Measurements from ENCODE around the gene ASB13. TPM values are rescaled to one million over a fixed set of nuclear protein-coding genes. Genes with fewer than 3 reads are reported as not detected.

The ASB13 gene
- total RNA-seq, 1 donor, result 3.1 TPM

DNA sequence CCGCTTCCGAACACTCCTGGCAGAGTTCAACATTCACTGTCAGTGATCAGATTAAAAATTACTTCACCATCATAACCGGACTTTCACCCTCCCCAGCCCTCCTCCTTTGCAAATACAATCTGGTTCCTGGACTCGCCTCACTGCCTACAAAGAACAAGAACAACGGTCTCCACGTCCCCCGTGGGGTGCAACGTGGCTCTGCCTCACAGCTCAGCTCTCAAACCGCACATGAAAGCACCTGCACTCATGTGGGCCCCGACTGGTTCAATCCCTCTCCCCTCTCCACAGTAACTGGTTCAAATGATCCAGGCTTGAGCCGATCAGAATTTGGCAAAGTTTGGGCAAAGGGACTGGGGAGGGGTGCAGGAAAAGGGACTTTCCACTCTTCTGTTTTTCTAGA lies 21.0 kb downstream of the ASB13 start:
- Histone ChIP-seq H3K4me1 (ENCODE audit: insufficient read depth, low read length) (peaks cover 3% of the 10 kb centered on the region), H3K4me3 (ENCODE audit: low read length) (no peak overlapping the region), H3K27me3 (ENCODE audit: insufficient read depth, low read length) (no peaks in the 10 kb centered on the region), H3K9me3 (ENCODE audit: low read depth, low read length) (no peaks in the 10 kb centered on the region)

DNA sequence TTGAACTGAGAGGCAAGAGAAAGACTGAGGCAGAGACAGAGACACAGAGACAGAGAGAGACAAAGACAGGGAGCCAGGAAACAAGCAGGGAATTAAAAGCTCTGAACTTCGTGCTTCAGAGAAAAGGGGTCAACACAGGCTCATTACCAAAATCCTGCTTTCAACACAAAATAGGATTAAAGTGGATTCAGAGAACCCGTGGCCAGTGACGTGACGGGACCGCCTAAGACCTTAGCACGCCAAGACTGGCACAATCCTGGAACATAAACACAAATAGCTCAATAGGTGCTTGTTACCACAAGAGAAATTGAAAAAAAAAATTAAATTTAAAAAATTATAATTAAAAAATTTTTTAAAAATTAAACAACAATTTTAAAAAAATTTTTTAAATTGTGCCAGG lies 21.5 kb downstream of the ASB13 start:
- peaks cover 3% of the 10 kb centered on the region for H3K4me1 ChIP-seq (ENCODE audit: insufficient read depth, low read length)
- no peaks in the 10 kb centered on the region for H3K9me3 ChIP-seq (ENCODE audit: low read depth, low read length)
- H3K4me3 ChIP-seq (ENCODE audit: low read length), result no peak overlapping the region
- H3K27me3 ChIP-seq (ENCODE audit: insufficient read depth, low read length), result no peaks in the 10 kb centered on the region

DNA sequence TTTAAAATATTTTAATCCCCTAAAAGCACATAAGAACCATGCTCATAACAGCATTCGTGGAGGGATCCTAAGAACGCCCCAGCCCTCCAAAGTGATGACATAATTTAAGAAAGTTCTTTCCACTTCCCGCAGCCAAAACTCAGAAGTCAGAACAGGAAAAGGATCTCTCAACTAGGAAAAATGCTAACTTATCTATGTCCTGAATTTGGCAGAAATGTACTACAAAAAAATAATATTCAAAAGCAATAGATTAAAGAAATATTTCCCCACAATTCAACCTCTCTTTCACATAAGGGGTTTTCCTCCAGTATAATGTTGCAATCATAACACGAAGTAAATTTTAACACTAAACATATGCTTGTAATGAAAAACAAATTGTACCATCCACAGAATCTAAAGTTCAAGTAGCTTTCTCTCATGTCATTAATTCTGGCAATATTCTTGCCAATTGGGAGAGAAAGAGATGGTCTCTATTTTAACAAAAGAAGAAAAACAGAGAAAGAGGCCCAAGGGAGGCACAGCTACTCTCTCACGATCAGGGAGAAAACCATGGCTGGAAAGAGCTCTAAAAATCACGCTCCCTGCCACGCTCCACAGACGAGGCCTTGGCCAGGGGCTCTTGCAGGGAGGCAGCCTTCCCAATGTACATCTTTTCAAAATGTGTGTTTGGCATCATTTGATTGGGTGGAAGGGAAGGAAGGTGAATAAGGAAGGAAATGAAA lies 22.9 kb downstream of the ASB13 start:
- H3K27me3 ChIP-seq (ENCODE audit: insufficient read depth, low read length), result no peaks in the 10 kb centered on the region
- H3K9me3 ChIP-seq (ENCODE audit: low read depth, low read length), result no peaks in the 10 kb centered on the region
- H3K4me1 ChIP-seq (ENCODE audit: insufficient read depth, low read length), result peaks cover 3% of the 10 kb centered on the region
- H3K4me3 ChIP-seq (ENCODE audit: low read length), result no peak overlapping the region

DNA sequence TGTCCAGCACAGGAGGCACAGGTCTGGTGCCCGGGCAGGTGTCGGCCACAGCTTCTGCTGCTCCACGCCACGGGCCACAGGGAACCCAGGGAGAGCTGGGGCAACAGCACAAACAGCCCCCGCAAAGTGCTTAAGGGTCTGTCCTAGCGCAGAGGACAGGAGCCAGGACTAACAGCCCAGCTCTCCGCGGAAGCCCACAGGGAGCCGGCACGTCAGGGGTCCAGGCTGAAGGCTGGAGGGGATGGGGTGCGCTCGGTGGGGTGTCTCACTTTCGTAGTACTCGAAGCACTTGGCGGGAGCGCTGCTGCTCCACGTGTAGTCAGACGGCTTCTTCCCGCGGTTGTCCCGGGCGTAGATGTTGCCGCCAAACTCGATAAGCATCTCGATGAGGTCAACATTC lies 24.9 kb downstream of the ASB13 start:
- Histone ChIP-seq H3K9me3 (ENCODE audit: low read depth, low read length) (no peaks in the 10 kb centered on the region), H3K27me3 (ENCODE audit: insufficient read depth, low read length) (no peaks in the 10 kb centered on the region), H3K4me1 (ENCODE audit: insufficient read depth, low read length) (peaks cover 3% of the 10 kb centered on the region), H3K4me3 (ENCODE audit: low read length) (no peak overlapping the region)

DNA sequence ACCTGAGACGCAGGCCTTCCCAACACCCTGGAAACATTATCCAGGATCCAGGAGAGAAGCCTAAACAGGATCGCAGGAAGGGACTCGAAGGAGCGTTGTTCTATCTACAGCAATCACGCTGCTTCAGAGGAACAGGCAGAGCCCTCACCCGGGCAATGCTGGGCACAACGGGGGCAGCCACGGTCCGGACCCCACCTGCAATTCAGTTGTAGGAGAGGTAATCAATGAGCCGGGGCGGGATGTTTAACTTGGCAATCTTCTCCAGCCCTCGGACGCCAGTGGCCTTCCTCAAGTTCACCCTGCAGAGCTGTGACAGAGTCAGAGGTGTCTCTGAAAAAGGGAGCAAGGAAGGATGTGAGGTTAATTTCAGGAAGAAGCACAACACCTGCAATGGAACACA lies 25.9 kb downstream of the ASB13 start:
- H3K27me3 ChIP-seq (ENCODE audit: insufficient read depth, low read length), result no peaks in the 10 kb centered on the region
- peaks cover under 1% of the 10 kb centered on the region for H3K4me1 ChIP-seq (ENCODE audit: insufficient read depth, low read length)
- H3K9me3 ChIP-seq (ENCODE audit: low read depth, low read length), result no peaks in the 10 kb centered on the region
- H3K4me3 ChIP-seq (ENCODE audit: low read length), result no peak overlapping the region

DNA sequence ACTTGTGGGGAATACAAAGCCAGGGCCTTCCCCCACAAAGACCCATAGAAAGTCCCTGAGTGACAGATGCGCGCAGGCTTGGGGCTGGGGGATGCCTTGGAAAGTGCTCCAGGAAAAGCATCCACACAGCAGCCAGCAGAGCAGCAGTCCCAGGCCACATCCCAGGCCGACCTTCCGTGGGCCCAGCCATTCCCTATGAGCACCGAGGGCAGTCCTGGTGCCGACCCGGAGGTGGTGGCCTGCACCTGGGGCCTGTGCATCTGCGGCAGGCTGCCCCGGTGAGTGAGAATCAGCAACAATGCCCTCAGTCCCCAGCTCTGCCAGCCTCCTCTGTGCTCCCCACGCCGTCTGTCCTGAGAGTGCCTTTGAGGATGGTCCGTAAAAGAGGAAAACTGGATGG lies 26.4 kb downstream of the ASB13 start:
- H3K4me3 ChIP-seq (ENCODE audit: low read length), result no peak overlapping the region
- H3K27me3 ChIP-seq (ENCODE audit: insufficient read depth, low read length), result no peaks in the 10 kb centered on the region
- H3K4me1 ChIP-seq (ENCODE audit: insufficient read depth, low read length), result no peaks in the 10 kb centered on the region
- H3K9me3 ChIP-seq (ENCODE audit: low read depth, low read length), result no peaks in the 10 kb centered on the region

DNA sequence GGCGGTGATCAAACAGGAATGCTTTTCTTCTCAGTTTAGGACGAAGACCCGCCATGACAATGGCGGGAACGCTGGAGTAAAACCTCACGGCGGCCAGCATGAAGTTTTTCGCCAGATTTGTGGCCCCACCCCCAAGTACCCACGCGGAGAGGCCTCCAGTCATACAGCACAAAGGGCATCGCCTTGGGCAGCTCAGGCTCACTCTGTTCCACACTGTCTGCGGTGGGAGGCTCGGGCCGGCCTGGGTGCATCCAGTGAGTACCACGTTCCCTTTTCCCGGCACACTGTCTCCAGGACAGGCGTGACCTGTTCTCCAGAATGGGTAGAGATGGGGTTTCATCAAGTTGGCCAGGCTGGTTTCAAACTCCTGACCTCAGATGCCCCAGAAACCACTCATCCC lies 27.3 kb downstream of the ASB13 start:
- no peaks in the 10 kb centered on the region for H3K4me1 ChIP-seq (ENCODE audit: insufficient read depth, low read length)
- no peaks in the 10 kb centered on the region for H3K9me3 ChIP-seq (ENCODE audit: low read depth, low read length)
- no peaks in the 10 kb centered on the region for H3K27me3 ChIP-seq (ENCODE audit: insufficient read depth, low read length)
- no peak overlapping the region for H3K4me3 ChIP-seq (ENCODE audit: low read length)

DNA sequence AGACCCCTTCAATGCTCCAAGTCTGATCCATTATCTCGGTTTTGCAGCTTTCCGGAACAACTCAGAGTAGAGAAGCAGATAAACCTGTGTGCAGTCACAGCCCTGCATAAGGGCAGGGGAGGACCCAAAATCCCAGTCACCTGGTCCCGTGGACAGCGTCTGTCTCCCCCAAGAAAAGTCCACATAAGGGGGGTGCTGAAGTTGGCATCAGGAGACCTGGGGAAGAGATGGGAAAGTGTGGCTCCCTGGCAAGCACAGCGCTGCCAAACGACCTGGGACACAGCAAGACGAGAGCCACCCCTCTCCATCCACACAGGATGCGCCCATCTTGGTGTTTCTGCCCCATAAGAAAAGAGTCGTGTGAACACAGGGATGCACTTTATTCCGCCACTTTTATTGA lies 27.9 kb downstream of the ASB13 start:
- H3K4me1 ChIP-seq (ENCODE audit: insufficient read depth, low read length), result no peaks in the 10 kb centered on the region
- H3K9me3 ChIP-seq (ENCODE audit: low read depth, low read length), result no peaks in the 10 kb centered on the region
- no peak overlapping the region for H3K4me3 ChIP-seq (ENCODE audit: low read length)
- H3K27me3 ChIP-seq (ENCODE audit: insufficient read depth, low read length), result no peaks in the 10 kb centered on the region

DNA sequence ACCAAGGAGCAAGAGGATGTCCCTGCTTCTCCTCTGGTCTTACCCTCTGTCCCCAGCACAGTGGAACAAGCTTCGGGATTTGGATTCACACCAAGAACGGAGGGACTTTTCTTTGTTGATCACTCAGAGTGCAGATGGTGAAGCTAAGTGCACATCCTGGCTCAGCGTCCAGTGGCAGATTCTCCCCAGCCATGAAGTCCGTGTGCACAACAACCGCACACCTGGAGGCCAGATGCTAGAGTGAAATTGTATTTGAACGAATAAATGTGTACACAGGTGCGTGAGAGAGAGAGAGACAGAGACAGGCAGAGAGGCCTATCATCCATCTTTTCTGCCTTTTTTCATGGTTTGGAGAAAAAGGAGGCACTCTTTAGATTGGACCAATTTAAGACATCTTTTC lies 31.5 kb downstream of the ASB13 start:
- no peaks in the 10 kb centered on the region for H3K27me3 ChIP-seq (ENCODE audit: insufficient read depth, low read length)
- H3K4me1 ChIP-seq (ENCODE audit: insufficient read depth, low read length), result peaks cover 3% of the 10 kb centered on the region
- H3K4me3 ChIP-seq (ENCODE audit: low read length), result no peak overlapping the region
- H3K9me3 ChIP-seq (ENCODE audit: low read depth, low read length), result no peaks in the 10 kb centered on the region

DNA sequence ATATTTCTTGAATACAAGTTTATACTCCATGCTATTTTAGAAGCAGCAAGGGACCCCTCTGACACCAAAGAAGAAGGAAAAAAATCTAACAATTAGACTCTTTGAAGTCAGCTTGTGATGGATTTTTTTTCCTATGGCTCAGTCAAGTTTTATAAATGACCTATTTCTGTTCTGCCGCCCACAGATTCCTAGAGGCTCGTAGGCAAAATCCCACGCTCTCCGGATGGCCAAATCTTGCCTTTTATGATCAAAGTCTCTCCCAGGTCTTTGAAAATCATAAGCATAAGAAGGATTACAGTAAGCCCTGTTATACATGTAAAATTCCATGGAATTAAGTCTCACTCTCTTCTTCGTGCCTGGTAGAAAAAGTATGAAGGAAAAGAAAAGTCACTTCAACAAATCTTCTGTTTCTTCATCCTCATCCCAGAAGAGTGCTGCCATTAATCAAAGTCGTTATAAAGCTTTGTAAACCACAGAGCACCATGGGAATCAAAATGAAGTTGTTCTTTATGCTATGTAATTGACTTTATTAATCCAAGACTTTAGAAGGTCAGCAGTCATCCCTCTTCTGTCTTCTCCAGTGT lies 33.1 kb downstream of the ASB13 start:
- H3K27me3 ChIP-seq (ENCODE audit: insufficient read depth, low read length), result peaks cover 8% of the 10 kb centered on the region
- no peaks in the 10 kb centered on the region for H3K9me3 ChIP-seq (ENCODE audit: low read depth, low read length)
- H3K4me3 ChIP-seq (ENCODE audit: low read length), result no peak overlapping the region
- peaks cover 4% of the 10 kb centered on the region for H3K4me1 ChIP-seq (ENCODE audit: insufficient read depth, low read length)

DNA sequence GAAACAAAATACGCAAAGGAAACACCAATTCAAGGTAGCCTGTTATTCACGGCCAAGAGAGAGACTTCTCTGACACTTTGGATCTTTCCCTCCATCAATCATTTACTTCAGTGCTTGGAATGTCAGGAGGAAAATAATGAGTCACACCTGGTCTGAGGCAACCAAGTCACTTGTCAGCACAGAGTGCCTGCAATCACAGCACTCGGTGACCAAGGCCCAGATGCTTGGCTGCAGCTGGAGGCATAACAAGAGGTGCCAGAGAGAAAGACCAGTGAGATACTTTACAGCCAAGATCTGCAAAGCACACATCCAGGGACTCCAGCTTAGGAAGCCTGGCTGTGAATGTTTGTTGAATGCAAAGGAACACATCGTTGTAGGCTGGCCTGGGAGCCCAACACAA lies 33.9 kb downstream of the ASB13 start:
- no peak overlapping the region for H3K4me3 ChIP-seq (ENCODE audit: low read length)
- peaks cover 4% of the 10 kb centered on the region for H3K4me1 ChIP-seq (ENCODE audit: insufficient read depth, low read length)
- peaks cover 8% of the 10 kb centered on the region for H3K27me3 ChIP-seq (ENCODE audit: insufficient read depth, low read length)
- H3K9me3 ChIP-seq (ENCODE audit: low read depth, low read length), result no peaks in the 10 kb centered on the region

DNA sequence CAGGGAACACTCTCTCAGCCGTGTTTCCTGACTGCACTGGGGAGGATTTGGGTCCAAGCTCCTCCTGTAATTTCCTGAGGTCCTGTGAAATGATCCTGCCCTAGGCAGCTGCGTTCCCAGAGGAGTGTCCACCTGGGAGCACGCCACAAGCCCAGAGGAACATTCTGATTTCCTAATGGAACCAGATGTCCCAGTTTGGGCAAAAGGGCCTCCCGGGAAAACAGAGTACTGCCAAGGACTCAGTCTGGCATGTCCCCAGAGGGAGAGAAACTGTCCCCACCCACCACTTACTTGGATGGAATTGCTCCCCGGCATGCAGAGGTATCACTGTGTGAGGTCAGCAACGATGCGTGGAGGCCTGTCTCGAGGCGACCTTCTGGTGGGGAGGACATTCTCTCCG lies 34.5 kb downstream of the ASB13 start:
- Histone ChIP-seq H3K4me1 (ENCODE audit: insufficient read depth, low read length) (peaks cover 4% of the 10 kb centered on the region), H3K9me3 (ENCODE audit: low read depth, low read length) (no peaks in the 10 kb centered on the region), H3K27me3 (ENCODE audit: insufficient read depth, low read length) (peaks cover 8% of the 10 kb centered on the region)

DNA sequence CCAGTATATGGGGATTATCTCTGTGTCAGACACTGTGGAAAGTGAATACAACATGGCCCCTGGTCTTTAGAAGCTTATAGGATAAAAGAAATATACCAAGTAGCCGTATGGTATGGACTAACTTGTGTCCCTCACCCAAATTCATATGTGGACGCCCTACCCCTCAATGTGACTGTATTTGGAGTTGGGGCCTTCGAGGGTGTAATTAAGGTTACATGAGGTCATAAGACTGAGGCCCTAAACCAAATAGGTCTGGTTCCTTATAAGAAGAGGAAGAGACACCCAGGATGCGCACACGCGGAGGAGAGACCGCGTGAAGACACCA lies 36.3 kb downstream of the ASB13 start:
- Histone ChIP-seq H3K4me3 (ENCODE audit: low read length) (no peak overlapping the region), H3K27me3 (ENCODE audit: insufficient read depth, low read length) (peaks cover 8% of the 10 kb centered on the region), H3K9me3 (ENCODE audit: low read depth, low read length) (no peaks in the 10 kb centered on the region), H3K4me1 (ENCODE audit: insufficient read depth, low read length) (peaks cover 4% of the 10 kb centered on the region)

More for the DNA sequence above, 34.5 kb downstream of the ASB13 start:
- no peak overlapping the region for H3K4me3 ChIP-seq (ENCODE audit: low read length)

DNA sequence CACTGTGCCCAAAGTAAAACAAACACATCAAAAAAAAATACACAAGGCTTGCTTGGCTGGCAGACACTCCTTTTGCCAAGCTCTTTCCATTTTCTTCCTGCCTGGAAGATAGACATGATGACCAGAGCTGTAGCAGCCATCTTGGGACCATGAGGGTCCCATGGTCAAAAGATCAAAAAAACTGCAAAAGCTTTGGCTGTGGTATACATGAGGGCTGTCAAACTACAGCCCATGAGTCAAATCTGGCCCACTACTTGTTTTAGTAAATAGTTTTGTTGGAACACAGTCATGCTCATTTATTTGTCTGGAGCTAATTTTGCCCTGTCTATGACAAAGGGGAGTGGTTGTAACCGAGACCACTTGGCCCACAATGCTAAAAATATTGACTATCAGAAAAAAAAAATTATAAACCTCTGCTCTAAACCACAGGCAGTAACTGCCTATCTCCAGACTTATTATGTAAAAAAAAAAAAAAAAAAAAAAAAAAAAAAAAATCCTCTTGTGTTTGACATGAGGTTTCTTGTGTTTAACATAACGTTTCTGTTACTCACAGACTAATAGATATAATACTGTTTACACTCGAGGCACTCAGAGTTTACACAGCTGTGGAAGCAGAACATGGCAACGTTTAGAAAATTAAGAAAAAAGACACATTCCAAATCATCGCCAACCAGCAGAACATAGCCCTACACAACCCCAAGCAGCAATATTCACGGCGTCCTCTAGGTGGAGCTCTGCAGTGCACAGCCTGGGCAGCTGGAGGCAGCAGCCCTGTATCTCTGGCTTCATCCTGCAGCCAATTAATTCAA lies 36.9 kb downstream of the ASB13 start:
- Histone ChIP-seq H3K9me3 (ENCODE audit: low read depth, low read length) (no peaks in the 10 kb centered on the region), H3K4me1 (ENCODE audit: insufficient read depth, low read length) (peaks cover 4% of the 10 kb centered on the region), H3K27me3 (ENCODE audit: insufficient read depth, low read length) (peaks cover 8% of the 10 kb centered on the region), H3K4me3 (ENCODE audit: low read length) (no peak overlapping the region)

DNA sequence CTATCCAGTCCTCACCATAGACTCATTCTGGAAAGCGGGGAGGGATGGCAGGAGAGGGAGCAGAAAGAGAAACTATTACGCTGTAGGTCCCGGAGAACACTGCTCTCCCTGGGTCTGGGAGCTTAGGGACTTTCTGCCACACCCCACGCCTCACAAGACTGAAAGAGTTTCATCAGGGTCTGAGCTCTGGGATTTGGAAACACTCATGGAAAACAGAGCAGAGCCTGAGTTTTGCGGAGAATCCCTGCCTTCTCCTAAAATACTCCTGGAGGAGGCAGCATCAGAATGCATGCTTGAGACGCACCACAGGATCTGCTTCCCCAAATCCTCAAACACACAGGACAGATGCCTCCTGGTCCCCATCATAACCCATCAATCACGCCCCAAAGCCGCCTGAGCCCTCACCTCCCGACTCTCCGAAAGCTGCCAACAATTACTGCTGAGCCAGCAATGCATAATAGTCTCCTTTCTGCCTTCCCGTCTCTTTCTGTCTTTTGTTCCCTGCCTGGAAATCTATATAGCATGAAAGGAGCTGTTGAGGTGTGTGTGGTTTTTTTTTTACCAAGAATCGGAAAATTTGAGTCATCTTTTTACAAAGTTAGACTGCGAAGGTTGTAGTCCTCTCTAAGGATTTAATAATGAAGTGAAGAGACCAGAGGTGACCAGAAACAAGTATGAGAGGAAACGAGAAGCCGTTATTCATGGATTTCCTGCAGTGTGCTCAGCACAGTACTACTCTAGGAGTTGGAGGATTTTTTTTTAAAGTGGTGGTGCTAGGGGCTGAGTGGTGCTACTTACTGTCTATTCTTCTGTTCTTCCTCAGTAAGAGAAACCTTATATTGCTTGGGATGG lies 37.7 kb downstream of the ASB13 start:
- Histone ChIP-seq H3K27me3 (ENCODE audit: insufficient read depth, low read length) (peaks cover 8% of the 10 kb centered on the region), H3K9me3 (ENCODE audit: low read depth, low read length) (no peaks in the 10 kb centered on the region), H3K4me3 (ENCODE audit: low read length) (no peak overlapping the region), H3K4me1 (ENCODE audit: insufficient read depth, low read length) (peaks cover 4% of the 10 kb centered on the region)
